Measurements from ENCODE around the gene TSC22D3.

Gene TSC22D3

DNA sequence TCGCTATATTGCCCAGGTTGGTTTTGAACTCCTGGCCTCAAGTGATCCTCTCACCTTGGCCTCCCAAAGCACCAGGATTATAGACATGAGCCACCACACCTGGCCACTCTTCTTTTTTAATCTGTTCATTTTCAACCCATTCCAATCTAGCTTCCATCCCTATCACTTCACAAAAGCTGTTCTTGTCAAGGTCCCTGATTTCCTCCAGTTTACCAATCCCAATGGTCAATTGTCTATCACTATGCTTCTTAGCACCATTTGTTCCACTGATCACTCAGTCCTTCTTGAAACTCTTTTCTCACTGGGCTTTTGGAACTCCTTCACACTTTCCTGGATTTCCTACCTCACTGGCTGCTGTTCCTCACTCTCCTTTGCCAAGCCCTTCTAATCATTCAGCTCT, 108.7 kb downstream of the TSC22D3 start:
- DNase-seq (ENCODE audit: low spot score), result no peak
- TF ChIP-seq, protein P1, sequence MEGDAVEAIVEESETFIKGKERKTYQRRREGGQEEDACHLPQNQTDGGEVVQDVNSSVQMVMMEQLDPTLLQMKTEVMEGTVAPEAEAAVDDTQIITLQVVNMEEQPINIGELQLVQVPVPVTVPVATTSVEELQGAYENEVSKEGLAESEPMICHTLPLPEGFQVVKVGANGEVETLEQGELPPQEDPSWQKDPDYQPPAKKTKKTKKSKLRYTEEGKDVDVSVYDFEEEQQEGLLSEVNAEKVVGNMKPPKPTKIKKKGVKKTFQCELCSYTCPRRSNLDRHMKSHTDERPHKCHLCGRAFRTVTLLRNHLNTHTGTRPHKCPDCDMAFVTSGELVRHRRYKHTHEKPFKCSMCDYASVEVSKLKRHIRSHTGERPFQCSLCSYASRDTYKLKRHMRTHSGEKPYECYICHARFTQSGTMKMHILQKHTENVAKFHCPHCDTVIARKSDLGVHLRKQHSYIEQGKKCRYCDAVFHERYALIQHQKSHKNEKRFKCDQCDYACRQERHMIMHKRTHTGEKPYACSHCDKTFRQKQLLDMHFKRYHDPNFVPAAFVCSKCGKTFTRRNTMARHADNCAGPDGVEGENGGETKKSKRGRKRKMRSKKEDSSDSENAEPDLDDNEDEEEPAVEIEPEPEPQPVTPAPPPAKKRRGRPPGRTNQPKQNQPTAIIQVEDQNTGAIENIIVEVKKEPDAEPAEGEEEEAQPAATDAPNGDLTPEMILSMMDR (IDR thresholded peaks at IDR 0.05; ENCODE audit: extremely low read depth, missing control alignments), result no peak

Measured in GM20000 (cell line).